Stimulated activated CD8-positive, alpha-beta memory T cell treated with anti-CD3 and anti-CD28 coated beads, Interleukin-4, amount 100 ng/mL, for 4 hours (primary cell): ENCODE results near the gene SP5.
"Not testable (repeated sequence)": the region's sequence is repeated elsewhere in the genome, so short reads cannot be mapped to it uniquely, and the experiment has no call there.

Experiments
- DNase-seq, 2 donors: peaks; one replicate each; pipeline ENCODE4 v3.0.0-alpha.2; 2020; ENCODE audit warnings: low read depth in 2 of 2, low spot score in 1 of 2

The SP5 gene

GRCh38 chr2:170711196-170711773 is 3.9 kb upstream of the SP5 start:
- DNase-seq, result no peak

DNA sequence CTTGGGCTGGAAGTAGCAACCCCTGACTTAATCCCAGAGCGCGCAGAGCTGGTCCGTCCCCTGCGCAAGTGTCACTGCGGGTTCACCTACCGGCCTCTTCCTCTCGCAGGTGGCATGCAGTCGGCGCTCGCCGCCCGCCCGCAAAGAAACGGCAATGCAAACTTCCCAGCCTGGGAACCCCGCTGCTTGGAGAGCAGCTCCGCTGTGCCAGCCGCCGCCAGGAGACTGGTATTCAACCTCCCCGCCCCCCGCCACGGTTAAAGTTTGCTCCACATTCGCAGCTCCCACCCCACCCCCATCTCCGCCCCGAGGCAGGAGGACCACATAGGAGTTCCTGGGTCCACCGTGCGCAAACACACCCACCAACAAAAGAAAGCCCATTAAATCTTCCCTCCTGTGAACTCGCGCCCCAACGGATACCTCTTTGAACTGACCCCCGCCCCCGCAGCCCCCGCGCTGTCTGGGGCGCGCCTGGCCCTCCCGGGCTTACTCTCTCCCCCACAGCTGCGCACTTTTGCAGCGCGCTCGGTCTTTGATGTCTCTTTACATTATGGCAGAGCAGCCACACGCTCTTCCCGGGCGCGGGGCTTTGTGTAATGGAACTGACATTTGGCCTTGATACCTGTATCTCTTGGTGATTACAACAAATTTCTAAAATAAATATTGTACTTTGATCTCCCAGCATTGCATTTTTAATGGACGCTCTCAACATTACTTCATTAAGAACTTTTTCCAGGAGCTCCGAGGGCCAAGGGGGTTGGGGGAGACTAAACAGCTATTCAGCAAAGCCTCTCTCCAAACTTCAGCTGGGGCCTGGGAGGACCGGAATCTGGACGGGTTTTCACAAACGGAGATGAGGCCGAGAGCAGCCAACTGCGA is 3.1 kb upstream of the SP5 start:
- no peak for DNase-seq

- DNase-seq, result no peak
Measured at GRCh38 chr2:170712653-170713542, 2.2 kb upstream of the SP5 start.

DNA sequence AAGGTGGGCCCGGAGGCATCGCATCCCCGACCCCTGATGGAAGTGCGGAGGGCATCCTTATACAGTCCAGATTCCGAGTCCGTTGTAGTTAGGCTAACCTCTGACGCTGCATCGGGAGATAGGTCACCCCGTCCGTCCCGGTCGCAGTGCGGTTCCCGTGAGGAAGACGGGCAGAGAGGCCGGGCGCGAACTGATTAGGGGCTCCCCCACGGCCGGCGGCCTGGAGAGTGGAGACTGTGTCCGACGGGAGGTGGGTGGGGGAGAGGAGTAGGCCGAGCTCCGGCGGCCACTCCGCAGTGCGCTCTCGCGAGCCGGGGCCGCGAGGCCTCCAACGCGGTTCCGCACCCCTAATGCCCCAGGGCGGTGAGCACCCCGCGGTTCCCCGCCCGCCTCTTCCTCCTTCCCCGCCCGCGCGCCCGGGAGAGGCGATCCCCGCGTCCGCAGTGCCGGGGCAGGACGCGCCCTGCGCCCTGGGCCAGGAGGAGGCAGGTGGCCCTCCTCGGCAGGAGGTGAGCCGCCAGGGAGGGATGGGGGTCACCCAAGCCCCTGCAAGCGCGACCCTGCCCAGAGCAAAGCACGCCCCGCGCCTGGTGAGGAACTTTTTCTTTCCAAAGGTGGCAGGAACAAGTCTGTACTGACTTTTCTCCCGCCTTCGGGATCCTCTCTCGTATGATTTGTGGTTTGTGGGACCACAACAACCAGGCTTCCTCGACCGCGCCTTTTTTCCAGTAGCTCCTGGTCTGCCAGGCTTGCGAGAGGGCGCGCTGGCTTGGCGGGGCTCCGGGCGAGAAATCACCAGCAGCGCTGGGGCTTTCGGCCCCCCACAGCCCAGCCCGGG is 1.4 kb upstream of the SP5 start:
- no peak for DNase-seq

DNA sequence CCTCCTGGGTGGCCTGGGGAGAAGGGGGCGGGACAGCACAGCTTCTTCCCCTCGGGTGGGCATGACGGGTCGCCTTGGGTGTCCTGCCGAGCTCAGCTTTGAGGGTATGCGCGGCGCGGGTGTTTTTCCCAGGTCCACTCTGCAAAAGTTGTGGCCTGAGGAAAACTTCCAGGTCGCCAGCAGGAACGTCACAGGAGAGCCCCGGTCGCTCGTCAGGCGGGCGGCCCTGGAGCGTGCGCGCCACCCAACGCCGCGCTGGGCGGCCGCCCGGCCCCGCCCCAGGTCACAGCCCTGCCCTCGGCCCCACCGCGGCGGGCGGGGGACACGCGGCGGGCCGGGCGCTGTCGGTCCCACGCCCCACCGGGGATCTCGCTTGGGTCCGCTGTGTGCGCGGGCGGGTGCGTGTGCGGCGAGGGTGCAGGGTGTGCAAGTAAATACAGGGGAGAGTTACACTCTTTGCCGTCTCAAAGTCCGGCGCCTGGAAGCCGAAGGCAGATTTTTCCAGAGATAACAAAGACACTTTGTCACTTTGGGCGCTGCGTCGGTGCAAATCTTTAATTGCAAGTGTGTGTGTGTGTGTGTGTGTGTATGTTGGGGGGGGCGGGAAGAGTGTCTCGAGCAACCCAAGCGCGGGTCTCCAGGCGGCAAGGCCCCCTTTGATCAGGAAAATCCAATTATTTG is 616 bp upstream of the SP5 start:
- no peak for DNase-seq

- no peak for DNase-seq
Measured at GRCh38 chr2:170715932-170716777, 1.0 kb downstream of the SP5 start.

- no peak for DNase-seq
Measured at GRCh38 chr2:170716851-170717598, 1.9 kb downstream of the SP5 start.

DNA sequence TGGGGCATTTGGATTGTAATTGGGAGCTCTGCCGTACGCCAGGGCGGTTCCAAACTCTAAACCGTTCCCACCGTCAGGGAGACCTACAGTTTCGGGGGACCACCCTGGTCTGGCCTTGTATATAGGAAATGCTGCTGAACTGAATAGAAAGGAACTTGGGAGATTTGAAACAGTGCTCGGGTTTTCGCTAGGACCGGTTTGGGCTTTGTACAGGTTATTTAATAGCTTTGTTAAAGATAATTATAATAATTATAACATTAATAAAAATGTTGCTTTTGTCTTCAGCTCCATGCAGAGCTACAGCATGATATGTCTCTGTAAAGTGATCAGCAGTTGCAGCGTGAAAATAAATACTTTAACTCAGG is 2.4 kb downstream of the SP5 start:
- DNase-seq, result no peak

- DNase-seq, result no peak
Measured at GRCh38 chr2:170717991-170718589, 3.0 kb downstream of the SP5 start.

- no peak for DNase-seq
Measured at GRCh38 chr2:170719810-170720209, 4.7 kb downstream of the SP5 start.

DNA sequence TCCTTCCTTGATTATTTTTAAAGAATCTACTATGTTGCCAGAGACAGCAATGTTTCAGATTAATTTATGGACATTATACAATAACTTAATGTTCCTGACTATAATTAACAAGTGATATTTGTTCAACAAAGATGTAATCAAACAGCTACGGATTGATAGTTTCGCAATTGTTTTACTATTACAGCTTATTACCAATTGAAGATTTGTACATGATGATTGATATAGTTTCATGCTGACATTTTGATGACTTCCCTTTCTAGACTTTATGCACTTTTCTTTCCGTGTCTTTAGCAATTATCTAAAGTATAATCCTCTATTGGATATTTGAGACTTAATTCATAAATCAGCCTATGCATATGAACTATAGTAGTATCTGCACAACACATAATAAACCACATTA is 6.5 kb downstream of the SP5 start:
- DNase-seq, result no peak

DNA sequence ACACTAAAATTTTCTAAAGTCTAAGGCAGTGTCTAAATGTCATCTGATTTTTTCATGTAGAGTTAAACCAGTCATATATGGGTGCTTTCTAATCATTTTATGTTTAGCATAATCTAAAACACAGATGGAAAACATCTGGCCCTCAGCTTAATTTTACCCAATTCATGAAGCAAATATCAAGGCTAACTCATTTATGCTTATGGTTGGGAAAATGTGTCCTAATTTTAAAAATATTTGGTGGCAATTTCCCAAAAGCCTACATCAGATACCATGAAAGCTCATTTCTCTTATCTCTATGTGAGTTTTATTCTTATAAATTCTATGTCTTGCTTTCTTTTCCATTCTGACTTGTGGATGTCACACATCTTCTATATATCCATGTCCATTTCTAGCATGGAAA is 7.2 kb downstream of the SP5 start:
- DNase-seq, result no peak

DNA sequence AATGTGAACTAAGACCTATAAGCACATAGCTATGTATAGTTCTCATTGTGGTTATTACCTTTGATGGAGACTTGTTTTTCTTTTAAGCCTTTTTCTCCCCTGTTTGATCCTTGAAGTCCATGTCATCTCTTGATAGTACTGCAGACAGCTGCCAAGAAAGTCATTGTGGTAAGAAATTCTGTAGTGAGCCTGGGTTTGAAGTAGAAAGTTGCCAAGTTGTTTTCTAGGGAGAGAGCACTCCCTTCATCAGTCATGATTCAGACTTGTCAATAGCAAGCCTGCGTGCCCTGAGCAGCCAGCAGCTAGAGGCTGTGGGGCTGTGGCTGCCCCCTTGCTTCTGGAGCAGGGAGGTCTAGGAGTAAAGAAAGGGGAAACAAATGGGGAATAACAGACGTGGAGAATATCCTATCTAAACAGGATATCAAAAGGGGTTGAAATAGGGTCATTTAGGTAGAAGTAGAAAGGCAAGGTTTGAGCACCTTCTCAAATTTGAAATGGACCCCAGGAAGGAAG is 8.4 kb downstream of the SP5 start:
- no peak for DNase-seq

DNA sequence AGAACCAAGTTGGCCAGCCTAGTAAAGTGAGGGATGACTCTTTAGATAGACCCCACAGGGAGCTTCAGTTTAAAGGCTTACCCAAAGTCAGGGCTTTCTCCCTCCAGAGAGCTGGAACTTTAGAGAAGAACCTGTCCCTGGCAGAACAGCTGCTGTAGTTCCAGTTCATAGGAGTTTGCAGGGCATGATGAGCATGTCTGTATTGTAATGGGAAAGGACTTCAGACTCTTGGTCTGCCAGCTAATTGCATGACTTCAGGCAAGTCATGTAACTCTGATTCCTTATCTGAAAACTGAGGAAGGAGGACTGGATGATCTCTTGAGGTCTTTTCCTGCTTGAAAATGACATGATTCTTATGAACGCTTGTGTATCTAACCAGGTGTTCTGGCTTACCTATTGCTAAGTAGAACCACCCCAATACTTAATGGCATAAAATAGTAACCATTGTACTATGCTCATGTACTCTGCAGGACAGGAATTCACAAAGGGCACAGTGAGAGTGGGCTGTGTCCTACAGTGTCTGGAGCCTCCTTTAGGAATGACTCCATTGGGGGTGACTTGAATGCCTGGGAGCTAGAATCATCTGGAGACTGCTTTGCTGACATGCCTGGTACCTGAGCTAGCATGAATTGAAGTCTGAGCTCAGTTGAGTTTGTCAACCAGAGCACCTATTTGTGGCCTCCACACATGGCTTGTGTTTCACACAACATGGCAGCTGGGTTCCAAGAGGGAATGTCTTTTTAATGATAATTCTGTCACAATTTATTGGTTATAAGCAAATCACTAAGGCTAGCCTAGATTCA is 18.9 kb downstream of the SP5 start:
- DNase-seq, result no peak

GRCh38 chr2:170734601-170735000 is 19.5 kb downstream of the SP5 start:
- not testable (repeated sequence) for DNase-seq

GRCh38 chr2:170736628-170737027 is 21.5 kb downstream of the SP5 start:
- DNase-seq, result no peak

- DNase-seq, result no peak
Measured at GRCh38 chr2:170737406-170737805, 22.3 kb downstream of the SP5 start.
